ENCODE data around the gene FKBP5.

- TF ChIP-seq EZH2 (IDR thresholded peaks at IDR 0.05; ENCODE audit: borderline replicate concordance, insufficient read depth, low read depth, low read length, poor library complexity, severe bottlenecking) (no peak), CTCF (IDR thresholded peaks at IDR 0.05) (no peak)
These were observed 37.5 kb downstream of the FKBP5 start for GRCh38 chr6:35651244-35651643.

Data from B cell (primary cell).